HG03460 (cell line): Measurements from ENCODE around the gene AP3S1.
"Not testable (repeated sequence)": the region's sequence is repeated elsewhere in the genome, so short reads cannot be mapped to it uniquely, and the experiment has no call there.

Experiments
- ATAC-seq: cut with Tn5 transposase; IDR thresholded peaks from one replicate; pipeline ENCODE4 v1.9.1; 2021; ENCODE audit not compliant: unreplicated experiment

Gene AP3S1

GRCh38 chr5:115824983-115825382 is 16.8 kb upstream of the AP3S1 start:
- ATAC-seq = not testable (repeated sequence)

GRCh38 chr5:115825948-115826347 is 15.8 kb upstream of the AP3S1 start:
- ATAC-seq = no peak

GRCh38 chr5:115829913-115830312 is 11.8 kb upstream of the AP3S1 start:
- ATAC-seq = no peak

GRCh38 chr5:115831163-115831768 is 10.5 kb upstream of the AP3S1 start:
- ATAC-seq = peak; percentile 69

GRCh38 chr5:115835481-115835880 is 6.3 kb upstream of the AP3S1 start:
- ATAC-seq = no peak

GRCh38 chr5:115838885-115839518 is 2.7 kb upstream of the AP3S1 start:
- ATAC-seq = peak; percentile 13

GRCh38 chr5:115840873-115841272 is 862 bp upstream of the AP3S1 start:
- no peak for ATAC-seq

GRCh38 chr5:115842089-115842935 is 577 bp downstream of the AP3S1 start:
- ATAC-seq = peak; percentile 34

GRCh38 chr5:115842952-115843351 is 1.2 kb downstream of the AP3S1 start:
- ATAC-seq = no peak

- ATAC-seq = no peak
Measured at GRCh38 chr5:115843444-115844130, 1.9 kb downstream of the AP3S1 start.

GRCh38 chr5:115844321-115844817 is 2.6 kb downstream of the AP3S1 start:
- no peak for ATAC-seq

- ATAC-seq = no peak
Measured at GRCh38 chr5:115847290-115847689, 5.6 kb downstream of the AP3S1 start.

GRCh38 chr5:115849258-115849798 is 7.6 kb downstream of the AP3S1 start:
- no peak for ATAC-seq

GRCh38 chr5:115850744-115851416 is 9.1 kb downstream of the AP3S1 start:
- no peak for ATAC-seq

- ATAC-seq = no peak
Measured at GRCh38 chr5:115854139-115854538, 12.4 kb downstream of the AP3S1 start.

- ATAC-seq = no peak
Measured at GRCh38 chr5:115855959-115856358, 14.2 kb downstream of the AP3S1 start.

- no peak for ATAC-seq
Measured at GRCh38 chr5:115857057-115857479, 15.3 kb downstream of the AP3S1 start.

- ATAC-seq = no peak
Measured at GRCh38 chr5:115857626-115858349, 16.1 kb downstream of the AP3S1 start.

- no peak for ATAC-seq
Measured at GRCh38 chr5:115858396-115858795, 16.7 kb downstream of the AP3S1 start.

- no peak for ATAC-seq
Measured at GRCh38 chr5:115859378-115859777, 17.6 kb downstream of the AP3S1 start.
